CD4-positive, alpha-beta T cell treated with Interleukin-21 for 1 hour (primary cell): ENCODE data around the gene EGFR.
"Not testable (repeated sequence)": the region's sequence is repeated elsewhere in the genome, so short reads cannot be mapped to it uniquely, and the experiment has no call there.

Experiments used
- DNase-seq: peaks from one replicate; pipeline ENCODE4 v3.0.0-alpha.2; 2020

The EGFR gene

GRCh38 chr7:55016061-55016745 lies 2.6 kb upstream of the EGFR start:
- no peak for DNase-seq

GRCh38 chr7:55016746-55017090 lies 2.1 kb upstream of the EGFR start:
- no peak for DNase-seq

- DNase-seq: no peak
Measured at GRCh38 chr7:55017841-55018240, 976 bp upstream of the EGFR start.

- no peak for DNase-seq
Measured at GRCh38 chr7:55019191-55019690, 424 bp downstream of the EGFR start.

- DNase-seq: no peak
Measured at GRCh38 chr7:55019691-55020465, 1.1 kb downstream of the EGFR start.

GRCh38 chr7:55020466-55020871 lies 1.7 kb downstream of the EGFR start:
- DNase-seq: no peak

GRCh38 chr7:55021053-55021452 lies 2.2 kb downstream of the EGFR start:
- no peak for DNase-seq

GRCh38 chr7:55022002-55022985 lies 3.5 kb downstream of the EGFR start:
- no peak for DNase-seq

GRCh38 chr7:55023841-55024505 lies 5.2 kb downstream of the EGFR start:
- no peak for DNase-seq

- DNase-seq: no peak
Measured at GRCh38 chr7:55024776-55025175, 6.0 kb downstream of the EGFR start.

GRCh38 chr7:55026086-55026790 lies 7.4 kb downstream of the EGFR start:
- no peak for DNase-seq

GRCh38 chr7:55026867-55027490 lies 8.2 kb downstream of the EGFR start:
- no peak for DNase-seq

- DNase-seq: no peak
Measured at GRCh38 chr7:55028011-55028410, 9.2 kb downstream of the EGFR start.

- no peak for DNase-seq
Measured at GRCh38 chr7:55030314-55030713, 11.5 kb downstream of the EGFR start.

- no peak for DNase-seq
Measured at GRCh38 chr7:55031075-55031474, 12.3 kb downstream of the EGFR start.

- DNase-seq: no peak
Measured at GRCh38 chr7:55032069-55032699, 13.4 kb downstream of the EGFR start.

GRCh38 chr7:55033236-55033846 lies 14.5 kb downstream of the EGFR start:
- no peak for DNase-seq

- DNase-seq: no peak
Measured at GRCh38 chr7:55034776-55035175, 16.0 kb downstream of the EGFR start.

GRCh38 chr7:55035410-55035809 lies 16.6 kb downstream of the EGFR start:
- DNase-seq: not testable (repeated sequence)

GRCh38 chr7:55036950-55037736 lies 18.3 kb downstream of the EGFR start:
- no peak for DNase-seq
